Fibroblast of skin of right quadriceps (primary cell): ENCODE measurements around the gene ATAD3A.
"Not testable (repeated sequence)": the region's sequence is repeated elsewhere in the genome, so short reads cannot be mapped to it uniquely, and the experiment has no call there.

Experiments used
- DNase-seq: peaks from one replicate; pipeline ENCODE4 v3.0.0-alpha.2; 2013

Gene ATAD3A

DNA sequence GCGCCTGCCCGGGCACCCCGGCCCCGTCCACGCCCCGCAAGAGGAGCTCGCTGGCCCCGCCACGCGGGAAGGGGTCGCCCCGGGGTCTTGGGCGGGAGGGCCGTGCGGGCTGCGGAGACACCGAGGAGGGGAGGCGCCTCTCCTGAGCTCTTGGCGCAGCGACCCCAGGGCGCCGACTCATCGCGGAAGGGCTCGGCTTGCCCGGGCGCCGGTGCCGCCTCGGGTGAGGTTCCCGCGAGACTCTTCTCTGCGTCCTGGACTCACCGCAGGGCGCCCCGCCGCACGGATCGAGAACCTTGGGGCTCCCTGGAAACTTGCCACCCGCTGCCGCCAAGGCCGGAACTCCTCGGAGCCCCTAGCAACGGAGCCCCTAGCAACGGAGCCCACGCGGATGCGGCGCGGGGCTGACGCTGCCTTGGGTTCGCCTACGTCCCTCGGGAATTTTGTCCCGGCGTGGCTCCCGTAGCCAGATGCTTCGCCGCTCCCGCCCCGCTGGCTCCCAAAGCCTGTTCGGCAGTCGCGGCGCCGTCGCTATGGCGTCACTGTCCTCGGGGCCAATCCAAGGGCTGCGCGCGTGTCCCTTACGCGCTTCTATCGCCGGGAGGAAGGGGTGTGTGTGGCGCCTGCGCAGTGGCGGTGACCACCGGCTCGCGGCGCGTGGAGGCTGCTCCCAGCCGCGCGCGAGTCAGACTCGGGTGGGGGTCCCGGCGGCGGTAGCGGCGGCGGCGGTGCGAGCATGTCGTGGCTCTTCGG, at the start of gene ATAD3A:
Gene ATAD3A, plus strand, starts transcription at position 630 of the 753 bp plus-strand sequence. Its CDS starts 107 bp downstream, at position 737.
- peak; percentile 98 for DNase-seq

DNA sequence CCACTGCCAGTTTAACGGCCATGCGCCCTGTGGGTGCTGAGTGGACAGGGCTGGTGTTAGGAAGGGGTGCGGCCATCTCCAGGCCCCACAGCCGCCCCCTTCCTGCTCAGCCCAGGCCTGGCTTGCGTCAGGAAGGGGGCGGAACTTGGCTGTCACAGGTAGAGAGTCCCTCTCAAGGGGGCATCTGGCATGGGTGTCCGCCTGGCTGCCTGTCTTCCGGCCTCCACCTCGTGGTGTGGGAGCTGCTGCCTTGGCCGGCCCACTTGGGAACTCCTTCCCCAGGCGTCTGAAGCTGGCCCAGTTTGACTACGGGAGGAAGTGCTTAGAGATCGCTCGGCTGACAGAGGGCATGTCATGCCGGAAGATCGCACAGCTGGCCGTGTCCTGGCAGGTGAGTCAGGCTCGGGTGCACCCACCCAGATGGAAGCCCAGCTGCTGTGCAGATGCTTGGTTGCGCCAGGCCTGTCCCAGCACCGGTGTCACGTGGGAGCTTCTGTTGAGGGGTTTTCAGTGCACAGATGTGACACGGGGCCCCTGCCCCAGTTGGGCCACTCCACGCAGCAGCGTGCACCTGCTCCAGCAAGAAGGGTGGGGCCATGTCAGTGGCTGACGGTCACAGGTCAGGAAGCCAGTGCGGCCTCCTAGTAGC, 49.5 kb upstream of the ATAD3A start:
- DNase-seq: no peak

DNA sequence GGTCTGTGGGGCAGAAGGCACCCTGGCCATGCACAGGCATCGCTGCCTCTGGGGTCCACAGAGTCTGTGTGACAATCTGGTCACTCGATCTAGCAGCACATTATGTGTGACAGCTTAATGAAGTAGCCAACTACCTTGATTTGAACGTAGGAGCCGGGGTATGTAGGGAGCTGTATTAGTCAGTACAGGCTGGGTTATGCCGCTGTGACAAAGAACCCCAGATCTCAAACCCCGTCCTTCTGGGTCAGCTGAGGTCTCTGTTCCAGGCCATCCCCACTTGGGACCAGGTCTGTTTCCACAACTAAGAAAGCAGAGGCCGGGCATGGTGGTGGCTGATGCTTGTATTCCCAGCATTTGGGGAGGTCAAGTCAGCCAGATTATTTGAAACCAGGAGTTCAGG, 48.6 kb upstream of the ATAD3A start:
- no peak for DNase-seq

DNA sequence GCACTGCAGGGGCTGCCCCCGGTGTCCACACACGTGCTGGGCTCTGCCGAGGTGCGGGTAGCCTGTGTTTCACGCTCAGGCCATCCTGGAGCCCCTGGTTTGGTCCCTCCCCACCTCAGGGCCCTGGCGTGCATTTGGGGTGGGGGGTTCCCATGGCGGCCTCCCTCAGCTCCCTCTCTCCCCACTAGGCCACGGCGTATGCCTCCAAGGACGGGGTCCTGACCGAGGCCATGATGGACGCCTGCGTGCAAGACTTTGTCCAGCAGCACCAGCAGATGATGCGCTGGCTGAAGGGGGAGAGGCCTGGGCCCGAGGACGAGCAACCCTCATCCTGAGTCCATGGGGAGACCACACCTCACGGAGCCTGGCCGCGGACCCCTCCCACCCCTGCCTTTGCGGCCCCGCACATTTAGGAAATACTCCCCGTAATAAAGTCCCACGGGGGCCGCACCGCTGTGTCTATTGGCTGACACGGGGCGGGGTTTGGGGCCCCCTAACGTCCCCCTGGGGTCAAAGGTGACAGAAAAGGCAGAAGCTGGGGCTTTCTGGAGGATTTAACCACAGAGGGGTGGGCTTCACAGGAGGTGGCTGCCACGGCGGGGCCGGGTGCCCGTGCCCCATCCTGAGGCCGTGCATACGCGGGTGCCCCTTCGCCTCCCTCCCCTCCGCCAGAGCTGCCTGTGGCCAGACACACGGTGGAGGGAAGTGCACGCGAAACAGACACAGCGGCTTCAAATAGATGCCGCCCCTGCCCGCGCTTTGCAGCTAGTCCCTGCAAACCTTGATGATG, 43.6 kb upstream of the ATAD3A start:
- DNase-seq: not testable (repeated sequence)

DNA sequence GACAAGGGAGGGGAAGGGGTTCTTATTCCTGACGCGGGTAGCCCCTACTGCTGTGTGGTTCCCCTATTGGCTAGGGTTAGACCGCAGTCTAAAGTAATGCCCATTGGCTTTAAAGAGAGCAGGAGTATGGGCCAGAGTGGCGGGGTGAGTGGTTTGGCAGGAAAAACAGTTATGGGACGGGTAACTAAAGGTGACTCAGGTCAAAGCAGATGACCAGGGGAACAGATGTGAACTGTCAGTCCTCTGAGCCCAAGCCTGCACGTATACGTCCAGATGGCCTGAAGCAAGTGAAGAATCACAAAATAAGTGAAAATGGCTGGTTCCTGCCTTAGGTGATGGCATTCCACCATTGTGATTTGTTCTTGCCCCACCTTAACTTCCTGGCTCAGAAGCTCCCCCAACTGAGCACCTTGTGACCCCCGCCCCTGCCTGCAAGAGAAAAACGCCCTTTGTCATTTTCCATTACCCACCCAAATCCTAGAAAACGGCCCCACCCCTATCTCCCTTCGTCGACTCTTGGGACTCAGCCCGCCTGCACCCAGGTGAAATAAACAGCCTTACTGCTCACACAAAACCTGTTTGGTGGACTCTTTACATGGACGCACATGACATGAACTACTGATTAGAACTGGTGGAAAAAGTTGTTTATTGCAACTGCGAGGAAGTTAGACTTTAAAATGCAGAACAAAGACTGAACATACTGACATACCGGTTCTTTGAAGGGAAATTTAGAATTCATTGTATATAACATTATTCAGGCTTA, 41.2 kb upstream of the ATAD3A start:
- no peak for DNase-seq

DNA sequence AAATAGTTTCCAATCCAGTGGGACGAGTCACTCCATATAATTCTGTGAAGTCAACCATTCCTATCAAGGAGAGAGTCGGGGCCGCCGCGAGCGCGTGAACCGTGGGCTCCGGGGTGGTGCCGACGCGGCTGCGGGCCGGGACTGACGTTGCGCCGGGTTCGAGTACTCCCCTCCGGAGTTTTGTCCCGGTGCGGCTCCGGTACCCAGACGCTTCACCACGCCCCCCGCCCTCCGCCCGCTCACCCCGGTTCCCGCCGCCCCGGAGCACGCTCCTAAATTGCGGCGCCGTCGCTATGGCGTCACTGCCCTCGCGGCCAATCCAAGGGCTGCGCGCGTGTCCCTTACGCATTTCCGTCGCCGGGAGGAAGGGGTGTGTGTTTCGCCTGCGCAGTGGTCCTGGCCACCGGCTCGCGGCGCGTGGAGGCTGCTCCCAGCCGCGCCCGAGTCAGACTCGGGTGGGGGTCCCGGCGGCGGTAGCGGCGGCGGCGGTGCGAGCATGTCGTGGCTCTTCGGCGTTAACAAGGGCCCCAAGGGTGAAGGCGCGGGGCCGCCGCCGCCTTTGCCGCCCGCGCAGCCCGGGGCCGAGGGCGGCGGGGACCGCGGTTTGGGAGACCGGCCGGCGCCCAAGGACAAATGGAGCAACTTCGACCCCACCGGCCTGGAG, 40.4 kb upstream of the ATAD3A start, which contains the start of gene ATAD3B:
Gene ATAD3B, plus strand, starts transcription at position 377 of the 664 bp plus-strand sequence. Its CDS starts 120 bp downstream, at position 497.
- peak; percentile 90 for DNase-seq

DNA sequence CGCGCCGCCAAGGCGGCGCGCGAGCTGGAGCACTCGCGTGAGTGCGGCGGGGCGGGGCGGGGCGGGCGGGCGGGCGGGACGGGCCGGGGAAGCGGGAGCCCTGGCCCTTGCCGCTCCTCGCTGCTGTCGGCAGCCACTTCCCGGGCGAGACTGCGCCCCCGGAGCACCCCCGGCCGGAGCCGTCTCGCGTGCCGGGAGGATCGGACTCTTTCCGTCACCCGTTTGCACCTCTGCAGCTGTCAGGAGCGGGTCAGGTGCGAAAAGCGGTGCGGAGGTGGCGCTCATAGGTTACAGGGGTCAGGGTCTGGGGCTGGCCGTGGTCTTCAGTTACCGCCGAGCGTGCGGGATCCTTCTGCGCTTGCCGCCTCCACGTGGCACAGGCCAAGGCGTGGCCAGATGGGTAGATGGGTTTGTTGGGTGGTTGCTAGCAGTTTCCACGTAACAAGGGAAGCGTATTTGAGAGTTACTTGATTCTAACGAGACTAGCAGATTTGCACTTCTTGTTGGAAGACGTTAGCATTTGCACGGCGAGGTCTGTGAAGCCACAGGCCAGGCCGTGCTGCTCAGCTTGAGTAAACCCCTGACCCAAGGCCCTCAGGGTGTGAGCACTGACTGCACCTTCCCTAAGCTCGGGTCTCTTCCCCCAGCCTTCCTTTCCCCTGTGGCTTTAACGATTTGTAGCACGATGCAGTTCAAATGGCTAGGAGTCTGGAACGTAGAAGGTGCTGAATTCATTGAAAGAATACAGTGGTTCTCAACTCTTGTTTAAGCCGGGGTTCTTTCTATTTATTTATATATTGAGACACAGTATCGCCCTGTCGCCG, 39.7 kb upstream of the ATAD3A start:
- DNase-seq: not testable (repeated sequence)

DNA sequence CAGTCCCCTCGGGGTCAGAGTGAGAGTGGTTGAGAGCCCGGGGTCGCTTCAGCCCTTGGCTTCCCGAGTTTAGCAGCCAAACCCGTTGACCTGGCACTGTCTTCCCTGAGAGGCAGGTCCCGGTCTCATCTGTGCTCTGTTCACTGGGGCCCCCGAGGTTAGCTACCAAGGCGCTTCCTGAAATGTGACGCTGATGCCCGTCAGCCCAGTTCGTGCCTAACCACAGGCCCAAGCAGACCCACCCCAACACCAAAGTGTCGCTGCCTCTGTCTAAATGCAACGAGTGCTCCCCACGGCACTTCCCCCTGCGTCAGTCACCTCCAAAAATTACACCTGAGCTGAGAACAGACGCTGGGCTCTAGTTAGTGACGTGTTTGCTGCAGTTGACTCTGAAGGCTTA, 36.0 kb upstream of the ATAD3A start:
- DNase-seq: not testable (repeated sequence)

DNA sequence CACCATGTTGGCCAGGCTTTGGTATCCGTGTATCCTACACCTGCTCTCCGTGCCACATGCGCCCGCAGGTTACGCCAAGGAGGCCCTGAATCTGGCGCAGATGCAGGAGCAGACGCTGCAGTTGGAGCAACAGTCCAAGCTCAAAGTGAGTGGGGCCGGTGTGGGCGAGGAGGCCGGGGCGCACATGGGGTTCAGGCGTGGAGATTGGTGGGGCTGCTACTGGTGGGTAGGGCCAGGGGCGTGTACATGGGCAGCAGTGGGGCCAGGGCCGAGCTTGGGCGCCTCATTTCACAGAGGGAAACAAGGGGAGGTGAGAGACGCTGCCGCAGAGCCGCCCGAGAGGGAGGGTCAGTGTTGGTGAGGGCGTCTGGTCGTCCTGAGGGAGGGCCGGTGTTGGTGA, 34.8 kb upstream of the ATAD3A start:
- DNase-seq: no peak

DNA sequence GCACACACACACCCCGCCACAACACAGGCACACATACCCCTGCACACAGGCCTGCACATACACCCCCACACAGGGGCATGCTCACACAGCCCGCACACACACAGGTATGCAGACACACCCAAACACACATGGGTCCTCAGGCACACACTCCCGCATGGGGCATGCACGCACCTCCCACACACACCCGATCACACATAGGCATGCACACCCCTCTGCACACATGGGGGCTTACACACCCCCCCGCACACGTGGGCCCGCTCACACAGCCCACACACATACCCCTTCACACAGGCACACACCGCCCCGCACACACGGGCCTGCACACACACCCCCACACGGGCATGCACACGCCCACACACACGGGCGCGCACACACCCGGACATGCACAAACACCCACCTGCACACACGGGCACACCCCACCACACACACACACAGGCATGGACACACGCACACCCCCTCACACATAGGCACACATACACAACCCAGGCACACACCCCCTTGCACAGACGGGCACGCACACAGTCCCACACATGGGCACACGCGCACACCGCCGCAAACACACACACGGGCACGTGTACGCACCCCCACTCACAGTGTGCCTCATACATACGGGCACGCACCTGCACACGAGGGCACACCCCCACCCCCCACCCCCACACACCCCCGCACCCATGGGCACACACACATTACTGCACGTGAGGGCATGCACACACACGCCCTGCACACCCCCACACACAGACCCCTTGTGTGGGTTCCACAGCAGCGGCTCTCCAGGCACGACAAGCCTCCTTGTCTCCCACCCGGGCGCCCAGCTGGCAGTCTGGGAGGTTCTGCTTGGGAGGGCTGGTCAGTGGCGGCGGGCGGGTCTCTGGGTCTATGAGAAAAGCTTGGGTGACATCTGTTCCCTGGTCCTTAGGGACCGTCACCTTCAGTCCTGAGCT, 32.1 kb upstream of the ATAD3A start:
- no peak for DNase-seq

DNA sequence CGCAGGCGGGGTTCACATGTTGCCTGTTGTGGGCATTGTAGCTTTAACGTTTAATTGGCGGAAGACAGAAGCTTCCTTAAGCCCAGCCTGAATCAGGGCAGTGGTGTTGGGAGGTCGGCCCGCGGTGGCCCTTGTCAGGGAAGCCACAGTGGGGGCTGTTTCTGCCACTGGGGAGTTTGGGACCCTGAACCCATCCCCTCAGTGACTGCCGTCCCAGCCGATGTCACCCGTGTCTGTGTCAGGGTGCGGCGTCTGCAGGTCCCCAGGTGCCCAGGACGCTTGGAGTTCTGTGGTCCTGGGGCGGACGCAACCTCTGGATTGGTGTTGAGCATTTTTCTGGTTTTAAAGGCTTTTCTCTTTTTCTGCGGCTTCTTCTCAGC, 31.5 kb upstream of the ATAD3A start:
- not testable (repeated sequence) for DNase-seq

DNA sequence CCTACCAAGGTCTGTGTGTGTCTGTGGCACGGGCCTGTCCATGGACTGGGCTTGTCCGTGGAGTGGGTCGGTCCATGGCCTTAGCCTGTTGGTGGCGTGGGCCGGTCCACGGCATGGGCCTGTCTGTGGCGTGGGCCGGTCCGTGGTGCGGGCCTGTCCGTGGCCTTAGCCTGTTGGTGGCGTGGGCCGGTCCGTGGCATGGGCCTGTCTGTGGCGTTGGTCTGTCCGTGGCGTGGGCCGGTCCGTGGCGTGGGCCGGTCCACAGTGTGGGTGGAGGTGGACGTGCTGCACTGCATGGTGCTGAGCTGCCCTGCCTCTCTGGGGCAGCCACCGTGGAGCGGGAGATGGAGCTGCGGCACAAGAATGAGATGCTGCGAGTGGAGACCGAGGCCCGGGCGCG, 30.2 kb upstream of the ATAD3A start:
- DNase-seq: not testable (repeated sequence)

DNA sequence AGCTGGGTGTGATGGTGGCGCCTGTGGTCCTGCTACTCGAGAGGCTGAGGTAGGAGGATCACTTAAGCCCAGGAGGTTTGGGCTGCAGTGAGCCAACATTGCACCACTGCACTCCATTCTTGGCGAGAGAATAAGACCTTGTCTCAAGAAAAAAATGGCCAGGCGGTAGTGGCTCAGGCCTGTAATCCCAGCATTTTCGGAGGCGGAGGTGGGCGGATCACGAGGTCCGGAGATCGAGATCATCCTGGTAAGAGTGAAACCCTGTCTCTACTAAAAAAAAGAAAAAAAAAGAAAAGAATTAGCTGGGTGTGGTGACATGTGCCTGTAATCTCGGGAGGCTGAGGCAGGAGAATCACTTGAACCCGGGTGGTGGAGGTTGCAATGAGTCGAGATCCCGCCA, 29.1 kb upstream of the ATAD3A start:
- DNase-seq: no peak

DNA sequence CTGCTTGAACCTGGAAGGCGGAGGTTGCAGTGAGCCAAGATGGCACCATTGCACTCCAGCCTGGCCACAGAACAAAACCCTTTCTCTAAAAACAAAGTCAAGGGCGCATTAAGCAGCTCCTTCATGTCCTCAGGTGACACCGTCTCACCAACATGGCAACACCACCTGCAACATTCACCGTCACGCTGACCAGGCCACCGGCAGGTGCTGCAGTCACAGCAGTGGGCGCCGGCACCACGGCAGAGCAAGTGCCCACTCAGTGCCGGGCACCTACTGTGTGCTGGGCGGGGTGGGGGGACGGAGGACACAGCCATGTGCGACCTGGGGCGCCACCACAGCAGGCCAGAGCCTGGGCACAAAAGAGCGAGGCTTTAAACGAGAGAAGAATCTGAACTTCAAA, 28.2 kb upstream of the ATAD3A start:
- DNase-seq: no peak

DNA sequence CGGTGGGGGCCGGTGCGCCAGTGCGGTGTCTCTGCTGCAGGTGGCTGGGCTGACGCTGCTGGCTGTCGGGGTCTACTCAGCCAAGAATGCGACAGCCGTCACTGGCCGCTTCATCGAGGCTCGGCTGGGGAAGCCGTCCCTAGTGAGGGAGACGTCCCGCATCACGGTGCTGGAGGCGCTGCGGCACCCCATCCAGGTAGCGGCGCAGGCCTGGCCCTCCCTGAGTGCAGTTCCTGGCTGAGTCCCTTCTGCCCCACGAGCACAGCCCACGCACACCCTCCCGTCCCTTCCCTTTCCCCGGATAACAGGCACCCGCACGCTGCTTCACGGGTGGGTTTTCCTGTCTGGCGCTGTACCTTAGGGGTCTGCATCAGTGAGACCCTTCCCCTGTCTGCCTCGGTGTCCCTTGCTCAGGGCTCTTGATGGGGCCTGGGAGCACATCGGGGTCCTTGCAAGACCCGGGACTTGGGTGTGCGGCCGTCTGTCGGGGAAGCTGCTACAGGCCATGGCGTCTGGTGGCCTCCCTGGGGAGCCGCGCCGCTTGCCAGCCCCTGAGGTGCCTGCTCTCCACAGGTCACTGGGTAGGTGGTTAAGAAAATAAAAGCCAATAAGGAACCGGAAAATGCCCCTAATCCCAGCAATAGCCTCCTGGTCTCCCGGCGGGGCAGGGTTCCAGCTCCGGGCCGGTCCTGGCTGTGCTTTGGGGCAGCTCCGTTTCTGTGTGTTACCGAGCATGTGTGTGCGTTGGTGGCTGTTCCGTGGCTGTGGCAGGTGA, 26.8 kb upstream of the ATAD3A start:
- not testable (repeated sequence) for DNase-seq

DNA sequence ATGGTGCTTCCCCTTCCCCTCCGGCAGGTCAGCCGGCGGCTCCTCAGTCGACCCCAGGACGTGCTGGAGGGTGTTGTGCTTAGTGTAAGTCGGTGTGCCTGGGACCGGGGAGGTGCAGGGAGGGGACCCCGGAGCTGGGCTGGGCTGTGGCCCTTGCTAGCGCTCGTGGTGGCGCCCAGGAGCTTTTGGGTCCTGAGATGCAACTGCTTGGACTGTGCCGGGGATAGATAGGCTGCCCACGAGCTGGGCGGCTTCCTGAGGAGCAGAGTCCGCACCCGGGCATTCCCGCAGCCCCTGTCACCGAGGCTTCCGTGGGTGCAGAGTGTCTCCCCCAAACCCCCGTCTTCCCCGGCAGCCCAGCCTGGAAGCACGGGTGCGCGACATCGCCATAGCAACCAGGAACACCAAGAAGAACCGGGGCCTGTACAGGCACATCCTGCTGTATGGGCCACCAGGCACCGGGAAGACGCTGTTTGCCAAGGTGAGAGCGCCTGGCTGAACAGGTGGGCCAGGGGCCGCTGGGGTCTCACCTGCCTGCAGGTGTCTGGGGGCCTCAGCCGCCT, 26.1 kb upstream of the ATAD3A start:
- DNase-seq: not testable (repeated sequence)

DNA sequence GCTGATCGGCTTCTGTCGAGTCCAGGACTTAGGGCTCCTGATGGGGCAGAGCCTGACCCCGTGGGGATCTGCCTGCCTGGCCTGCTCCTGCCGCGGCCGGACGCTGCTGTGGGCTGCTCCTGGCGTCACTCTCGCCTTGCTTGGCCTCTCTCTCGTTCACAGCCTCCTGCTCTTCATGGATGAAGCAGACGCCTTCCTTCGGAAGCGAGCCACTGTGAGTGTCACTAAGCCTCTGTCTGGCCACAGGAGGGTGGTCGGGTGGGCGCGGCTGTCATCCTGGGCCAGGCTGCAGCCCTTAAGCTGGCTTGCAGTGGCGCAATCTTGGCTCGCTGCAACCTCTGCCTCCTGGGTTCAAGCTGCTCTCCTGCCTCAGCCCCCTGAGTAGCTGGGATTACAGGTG, 24.3 kb upstream of the ATAD3A start:
- no peak for DNase-seq

DNA sequence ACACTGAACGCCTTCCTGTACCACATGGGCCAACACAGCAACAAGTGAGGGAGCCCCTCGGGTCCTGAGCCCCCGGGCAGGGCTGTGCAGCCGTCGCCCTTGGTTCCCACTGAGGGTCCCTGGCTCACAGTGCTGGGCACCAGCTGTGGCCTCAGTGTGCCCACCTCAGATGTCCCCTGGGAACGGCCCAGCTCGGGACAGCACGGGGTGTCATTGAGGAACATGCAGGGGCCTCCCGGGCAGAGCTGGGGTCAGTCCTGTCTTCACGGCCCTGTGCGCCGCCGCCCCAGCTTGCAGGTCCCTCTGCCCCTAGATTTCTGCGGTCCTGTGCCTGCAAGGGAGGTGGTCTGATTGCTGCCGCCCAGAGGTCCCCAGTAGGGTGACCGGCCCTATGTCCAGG, 22.7 kb upstream of the ATAD3A start:
- DNase-seq: no peak

DNA sequence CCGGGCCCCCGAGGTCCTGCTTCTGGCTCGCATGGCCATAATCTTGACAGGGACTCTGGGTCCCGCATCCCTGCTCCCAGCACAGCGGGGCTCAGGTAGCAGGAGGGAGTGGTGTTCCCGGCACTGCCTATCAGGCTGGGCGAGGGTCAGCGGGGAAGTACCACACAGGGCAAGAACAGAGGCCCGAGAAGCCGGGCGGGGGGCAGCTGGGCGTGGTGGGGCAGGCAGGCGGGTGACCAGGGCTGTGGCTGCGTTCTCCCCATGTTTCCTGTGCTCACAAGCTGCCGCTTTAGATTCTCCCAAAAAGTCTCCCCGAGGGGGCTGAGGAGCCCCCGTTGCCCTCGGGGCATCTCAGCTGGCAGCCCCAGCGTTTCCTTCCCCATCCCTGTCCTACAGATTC, 22.1 kb upstream of the ATAD3A start:
- no peak for DNase-seq
